ENCODE measurements around the gene NOL6. TPM values are rescaled to one million over a fixed set of nuclear protein-coding genes. Genes with fewer than 3 reads are reported as not detected.

Gene NOL6
- total and polyA plus RNA-seq, 10 of the 15 experiments (the other 5 are each of a cell fraction or from before 2014, with no cell fraction given): 8.3 to 53.2 (median 33.1) TPM

- TF ChIP-seq ZBTB33 (IDR thresholded peaks at IDR 0.05) (no peak), CUX1 (IDR thresholded peaks at IDR 0.05; ENCODE audit: insufficient replicate concordance, low read depth, low read length) (no peak), PML (IDR thresholded peaks at IDR 0.05; ENCODE audit: low read length) (peak; percentile 51), CEBPB (IDR thresholded peaks at IDR 0.05; ENCODE audit: borderline replicate concordance in 1 of 2, low read depth in 2 of 2, low read length in 2 of 2) (no peak), SIX5 (IDR thresholded peaks at IDR 0.05; ENCODE audit: low read depth, low read length, severe bottlenecking) (peak; percentile 42), TCF7 (IDR thresholded peaks at IDR 0.05; ENCODE audit: borderline replicate concordance) (no peak), RFX5 (IDR thresholded peaks at IDR 0.05; ENCODE audit: low read depth, low read length) (peak; percentile 34; the same call in 1 of the 2 replicates), E2F4 (IDR thresholded peaks at IDR 0.05; ENCODE audit: low read depth, low read length) (no peak), RB1 (IDR thresholded peaks at IDR 0.05; ENCODE audit: borderline replicate concordance) (0 out of 2 replicates have a peak, but pooled peaks have one; percentile 22), RAD21 (IDR thresholded peaks at IDR 0.05; ENCODE audit: insufficient read depth, low read depth, low read length) (no peak), GABPA (IDR thresholded peaks at IDR 0.05; ENCODE audit: low read depth) (peak; percentile 92), CBFB (IDR thresholded peaks at IDR 0.05; ENCODE audit: low read depth) (peak; percentile 69; the same call in 1 of the 2 replicates), HDAC2 (IDR thresholded peaks at IDR 0.05) (0 out of 2 replicates have a peak, but pooled peaks have one; percentile 53), SRF (IDR thresholded peaks at IDR 0.05; ENCODE audit: low read depth in 2 of 2, low read length in 2 of 2) (peak; percentile 30 to 68; a peak in 2 of 4 replicates), MTA3 (IDR thresholded peaks at IDR 0.05; ENCODE audit: borderline replicate concordance, low read length) (no peak), NKRF (conservative IDR thresholded peaks at IDR 0.05) (peak; percentile 99), TAF1 (IDR thresholded peaks at IDR 0.05; ENCODE audit: borderline replicate concordance, low read depth, low read length) (0 out of 2 replicates have a peak, but pooled peaks have one; percentile 85), USF2 (IDR thresholded peaks at IDR 0.05; ENCODE audit: borderline replicate concordance, low read depth, low read length) (peak; percentile 56)
Observed at GRCh38 chr9:33473643-33474352, at the start of gene NOL6 (continued).

Measured in GM12878 (cell line).